PC-9 (cell line): ENCODE results near the gene PSD2.

Experiments used
- CTCF ChIP-seq: fragments of 200-600 bp; sonication (generic); conservative IDR thresholded peaks from 2 replicates; pipeline ENCODE4 v1.6.1; 2017; ENCODE audit warnings: mixed run types, antibody characterized with exemption, mild to moderate bottlenecking, moderate library complexity
- EZH2 ChIP-seq: fragments of 200-600 bp; sonication (generic); IDR thresholded peaks from 2 replicates; pipeline ENCODE4 v1.8.0; 2017; ENCODE audit warnings: antibody characterized with exemption, low read depth

DNA sequence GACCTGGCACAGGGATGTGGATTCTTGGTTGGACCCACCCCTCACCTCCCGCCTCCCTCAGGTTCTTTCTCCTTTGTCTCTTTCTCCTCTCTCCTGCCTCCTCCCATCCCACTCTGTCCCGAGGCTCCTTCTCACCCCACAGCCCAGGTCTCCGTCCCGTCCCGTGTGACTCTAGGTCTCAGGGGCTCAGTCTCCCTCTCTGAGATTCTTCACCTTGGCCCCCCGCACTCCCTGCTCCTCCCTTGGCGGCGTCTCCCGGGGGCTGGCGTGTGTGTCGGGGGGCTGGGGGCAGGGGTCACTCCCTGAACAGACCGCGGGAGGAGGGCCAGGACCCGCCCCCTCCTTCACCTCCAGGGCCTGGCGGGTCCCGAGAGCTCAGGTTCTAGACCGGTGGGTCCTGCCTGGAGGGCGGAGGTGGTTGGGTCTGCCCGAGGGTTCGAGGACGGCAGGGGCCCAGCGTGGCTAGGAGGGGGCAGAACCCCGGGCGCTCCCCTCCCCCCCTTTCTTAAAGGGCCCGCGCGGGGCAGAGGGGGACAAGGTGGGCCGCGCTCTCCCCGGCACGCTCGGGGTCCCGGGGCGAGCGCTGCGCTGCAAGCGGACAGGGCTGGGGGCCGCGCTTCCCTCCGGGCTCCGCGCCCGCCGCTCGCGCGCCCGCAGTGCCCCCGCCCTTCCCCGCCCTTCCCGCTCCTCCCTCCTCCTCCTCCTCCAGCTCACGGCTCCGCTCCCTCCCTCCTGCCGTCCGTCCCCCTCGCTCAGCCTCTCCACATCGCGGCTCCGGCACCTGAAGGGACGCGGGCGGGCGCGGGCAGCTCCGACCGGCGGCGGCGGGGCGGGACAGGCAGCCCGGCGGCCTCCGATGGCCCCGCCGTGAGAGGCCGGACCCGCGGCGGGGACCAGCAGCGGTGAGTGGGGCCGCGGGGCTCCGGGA lies at the start of gene PSD2:
- TF ChIP-seq CTCF (no peak), EZH2 (0 out of 2 replicates have a peak, but pooled peaks have one; percentile 20)
